Melanocyte of skin (primary cell): ENCODE data around the gene OR5B17. TPM values are rescaled to one million over a fixed set of nuclear protein-coding genes. Genes with fewer than 3 reads are reported as not detected.

Experiments
- total RNA-seq, 2 donors: library from RNA; depleted of rRNA; stranded (reverse); fragments of >200 nt; gene quantifications; 2 replicates each; pipeline ENCODE4 v1.2.3, GENCODE V29; 2012

The OR5B17 gene
- not detected for total RNA-seq

GRCh38 chr11:58358969-58359368 is at the start of gene OR5B17:
Gene OR5B17, minus strand, starts transcription at chr11:58359069. Its CDS starts 0 bp downstream, at chr11:58359069.

GRCh38 chr11:58406774-58407173 is 47.9 kb upstream of the OR5B17 start, which contains the start of gene OR5B3:
Gene OR5B3, minus strand, starts transcription at chr11:58406874. Its CDS starts 3,465 bp downstream, at chr11:58403409.

Other genes with a start within 250 kb of the OR5B17 start
- not detected for gene OR9I1, start 233.5 kb downstream of the OR5B17 start, total RNA-seq
- gene OR9Q2, start 170.0 kb downstream of the OR5B17 start, total RNA-seq, result under 1 TPM in 1 of 2 donors, not detected in 1; 0.34 TPM
- not detected for gene OR1S2, start 154.9 kb downstream of the OR5B17 start, total RNA-seq
- under 1 TPM in 1 of 2 donors, not detected in 1; 0.69 TPM for gene OR1S1, start 146.3 kb downstream of the OR5B17 start, total RNA-seq
- not detected for gene OR10Q1, start 130.2 kb downstream of the OR5B17 start, total RNA-seq
- not detected for gene OR10W1, start 90.8 kb downstream of the OR5B17 start, total RNA-seq
- gene OR5B3, start 47.8 kb upstream of the OR5B17 start, total RNA-seq, result not detected
- gene OR5B2, start 69.1 kb upstream of the OR5B17 start, total RNA-seq, result not detected
- gene OR5B12, start 83.2 kb upstream of the OR5B17 start, total RNA-seq, result not detected
- gene OR5B21, start 149.0 kb upstream of the OR5B17 start, total RNA-seq, result not detected
- 10 to 100 TPM; 11.7 to 13.3 TPM for gene LPXN, start 216.8 kb upstream of the OR5B17 start, total RNA-seq
- gene ZFP91, start 220.0 kb upstream of the OR5B17 start, total RNA-seq, result 10 to 100 TPM; 55.4 to 68.6 TPM